RWPE2 (cell line): Measurements from ENCODE around the gene KCNQ1OT1.

Source experiments
- ATAC-seq: fragments of 200-7000 bp; cut with Tn5 transposase; 3 replicates; pipeline ENCODE4 v1.9.1; 2021; ENCODE audit warnings: low read depth
- DNase-seq: peaks from one replicate; pipeline ENCODE4 v3.0.0-alpha.2; 2020; ENCODE audit warnings: low spot score
- H3K27ac ChIP-seq: fragments of 450-650 bp; 2 replicates; pipeline ENCODE4 v1.5.1; 2017; ENCODE audit warnings: mild to moderate bottlenecking; ENCODE audit not compliant: poor library complexity, severe bottlenecking
- H3K27me3 ChIP-seq: fragments of 250-450 bp; sonication (Bioruptor Pico); 2 replicates; pipeline ENCODE4 v1.5.1; 2021; ENCODE audit warnings: mild to moderate bottlenecking, moderate library complexity; ENCODE audit not compliant: insufficient read depth, poor library complexity, severe bottlenecking
- H3K36me3 ChIP-seq: fragments of 250-450 bp; sonication (Bioruptor Pico); 2 replicates; pipeline ENCODE4 v1.5.1; 2020; ENCODE audit warnings: low read depth, mild to moderate bottlenecking, moderate library complexity
- H3K4me1 ChIP-seq: fragments of 250-450 bp; sonication (Bioruptor Pico); 2 replicates; pipeline ENCODE4 v1.5.1; 2021; ENCODE audit warnings: mild to moderate bottlenecking, moderate library complexity; ENCODE audit not compliant: insufficient read depth, poor library complexity, severe bottlenecking
- H3K4me3 ChIP-seq: fragments of 250-450 bp; sonication (Bioruptor Pico); 2 replicates; pipeline ENCODE4 v1.5.1; 2021; ENCODE audit warnings: mild to moderate bottlenecking, moderate library complexity; ENCODE audit not compliant: severe bottlenecking
- H3K9me3 ChIP-seq: fragments of 250-450 bp; sonication (Bioruptor Pico); 2 replicates; pipeline ENCODE4 v1.5.1; 2021; ENCODE audit warnings: mild to moderate bottlenecking, moderate library complexity; ENCODE audit not compliant: severe bottlenecking
- TF ChIP-seq, protein P1 (sequence below): fragments of 450-650 bp; IDR thresholded peaks from one replicate; pipeline ENCODE4 v1.5.1; 2017; ENCODE audit warnings: mild to moderate bottlenecking, moderate library complexity; ENCODE audit not compliant: poor library complexity, severe bottlenecking

KCNQ1OT1 gene

GRCh38 chr11:2703363-2704141, 3.8 kb upstream of the KCNQ1OT1 start:
- TF ChIP-seq, protein P1, sequence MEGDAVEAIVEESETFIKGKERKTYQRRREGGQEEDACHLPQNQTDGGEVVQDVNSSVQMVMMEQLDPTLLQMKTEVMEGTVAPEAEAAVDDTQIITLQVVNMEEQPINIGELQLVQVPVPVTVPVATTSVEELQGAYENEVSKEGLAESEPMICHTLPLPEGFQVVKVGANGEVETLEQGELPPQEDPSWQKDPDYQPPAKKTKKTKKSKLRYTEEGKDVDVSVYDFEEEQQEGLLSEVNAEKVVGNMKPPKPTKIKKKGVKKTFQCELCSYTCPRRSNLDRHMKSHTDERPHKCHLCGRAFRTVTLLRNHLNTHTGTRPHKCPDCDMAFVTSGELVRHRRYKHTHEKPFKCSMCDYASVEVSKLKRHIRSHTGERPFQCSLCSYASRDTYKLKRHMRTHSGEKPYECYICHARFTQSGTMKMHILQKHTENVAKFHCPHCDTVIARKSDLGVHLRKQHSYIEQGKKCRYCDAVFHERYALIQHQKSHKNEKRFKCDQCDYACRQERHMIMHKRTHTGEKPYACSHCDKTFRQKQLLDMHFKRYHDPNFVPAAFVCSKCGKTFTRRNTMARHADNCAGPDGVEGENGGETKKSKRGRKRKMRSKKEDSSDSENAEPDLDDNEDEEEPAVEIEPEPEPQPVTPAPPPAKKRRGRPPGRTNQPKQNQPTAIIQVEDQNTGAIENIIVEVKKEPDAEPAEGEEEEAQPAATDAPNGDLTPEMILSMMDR, result no peak
- Histone ChIP-seq H3K9me3 (no peaks in the 10 kb centered on the region), H3K27me3 (no peaks in the 10 kb centered on the region), H3K4me3 (no peak overlapping the region), H3K4me1 (no peaks in the 10 kb centered on the region), H3K27ac (no peak overlapping the region), H3K36me3 (peaks cover 3% of the 10 kb centered on the region; the same call in 1 of the 2 replicates)
- no peak for ATAC-seq
- DNase-seq, result no peak

DNA sequence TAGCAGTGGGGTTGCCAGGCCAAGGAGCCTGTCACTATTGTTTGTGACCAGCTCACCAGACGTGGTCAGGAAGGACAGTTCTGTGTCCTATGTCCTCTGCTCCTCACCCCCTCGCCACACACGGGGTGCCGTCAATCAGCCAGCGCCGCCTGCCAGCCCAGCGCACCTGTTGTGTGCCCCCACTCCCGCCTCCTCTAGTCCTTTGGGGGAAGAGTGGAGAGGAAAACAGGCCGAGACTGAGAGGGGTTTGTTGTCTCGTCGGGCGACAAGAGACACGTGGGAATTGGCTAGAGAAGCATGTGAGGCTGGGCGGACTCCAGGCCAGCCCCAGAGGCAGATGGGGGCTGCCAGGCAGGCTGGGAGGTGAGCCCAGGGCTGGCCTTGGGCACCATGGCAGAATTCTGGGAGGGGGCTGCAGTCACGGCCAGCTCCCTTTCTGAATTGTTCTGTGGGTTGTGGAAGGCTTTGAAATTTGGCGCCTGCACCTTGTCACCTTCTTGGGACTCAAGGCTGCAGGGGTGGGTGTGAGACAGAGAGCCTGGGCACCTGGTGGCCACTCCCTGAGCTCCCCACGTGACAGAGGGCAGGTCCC, 3.1 kb upstream of the KCNQ1OT1 start:
- DNase-seq, result peak; percentile 44
- Histone ChIP-seq H3K36me3 (peaks cover 4% of the 10 kb centered on the region; the same call in 1 of the 2 replicates), H3K27ac (no peak overlapping the region), H3K27me3 (no peaks in the 10 kb centered on the region), H3K9me3 (no peaks in the 10 kb centered on the region), H3K4me1 (no peaks in the 10 kb centered on the region), H3K4me3 (no peak overlapping the region)
- ATAC-seq, result no peak
- TF ChIP-seq, protein P1, result no peak

GRCh38 chr11:2701898-2702434, 2.2 kb upstream of the KCNQ1OT1 start:
- TF ChIP-seq, protein P1, result no peak
- no peaks in the 10 kb centered on the region for H3K27me3 ChIP-seq
- H3K27ac ChIP-seq, result no peak overlapping the region
- DNase-seq (peak; percentile 11), ATAC-seq (no peak)
- H3K4me3 ChIP-seq, result no peak overlapping the region
- H3K9me3 ChIP-seq, result no peaks in the 10 kb centered on the region
- H3K4me1 ChIP-seq, result peaks cover 5% of the 10 kb centered on the region
- peaks cover 4% of the 10 kb centered on the region for H3K36me3 ChIP-seq

DNA sequence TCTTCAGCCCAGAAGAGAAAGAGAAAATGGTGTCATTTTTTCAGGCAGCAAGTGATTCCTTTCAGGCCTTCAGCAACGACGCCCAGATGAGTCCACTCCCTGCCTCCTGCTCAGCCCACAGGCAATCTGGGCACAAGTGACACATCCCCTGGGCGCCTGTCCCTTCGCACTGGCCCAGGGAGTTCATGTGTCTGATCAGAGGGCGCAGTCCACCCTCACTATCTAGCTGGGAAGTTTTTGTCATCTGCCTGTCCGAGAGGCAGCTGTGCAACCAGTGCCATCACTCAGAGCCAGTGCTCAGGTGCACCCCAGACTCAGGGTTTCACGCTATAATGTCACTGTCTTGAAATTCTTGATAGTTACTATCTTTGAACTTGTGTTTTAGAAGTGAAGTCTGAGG, 1.4 kb upstream of the KCNQ1OT1 start:
- Histone ChIP-seq H3K27me3 (no peaks in the 10 kb centered on the region), H3K27ac (no peak overlapping the region), H3K36me3 (peaks cover 4% of the 10 kb centered on the region), H3K4me3 (no peak overlapping the region), H3K9me3 (no peaks in the 10 kb centered on the region), H3K4me1 (peaks cover 5% of the 10 kb centered on the region)
- ATAC-seq, result no peak
- peak; percentile 26 for DNase-seq
- TF ChIP-seq, protein P1, result no peak
